CD4-positive, alpha-beta T cell treated with Interleukin-15 for 1 hour (primary cell): ENCODE measurements around the gene IQGAP3.

Experiments used
- DNase-seq: peaks from one replicate; pipeline ENCODE4 v3.0.0-alpha.2; 2020

Gene IQGAP3

DNA sequence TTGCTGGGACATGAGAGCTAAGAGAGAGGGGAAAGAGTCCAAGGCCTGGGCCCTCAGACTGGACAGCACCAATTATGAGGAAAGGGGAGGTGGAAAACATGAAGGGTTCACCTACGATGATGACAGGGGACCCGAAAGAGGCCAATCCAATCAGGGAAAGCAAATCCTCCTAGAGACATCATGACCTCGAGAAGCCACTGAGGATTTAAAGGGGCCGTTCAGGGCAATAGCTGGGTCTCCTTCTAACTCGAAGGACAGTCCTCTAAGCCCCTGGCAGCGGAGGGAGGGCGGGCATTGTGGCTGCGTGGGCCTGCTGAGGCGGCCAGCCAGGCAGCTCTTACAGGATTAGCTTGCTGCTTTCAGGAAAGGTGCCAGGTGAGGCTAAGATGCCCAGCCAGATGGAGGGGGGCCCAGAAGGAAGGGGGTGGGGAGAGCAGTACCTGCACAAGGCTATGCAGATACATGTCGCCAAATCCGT, 79.2 kb downstream of the IQGAP3 start:
- DNase-seq = no peak

DNA sequence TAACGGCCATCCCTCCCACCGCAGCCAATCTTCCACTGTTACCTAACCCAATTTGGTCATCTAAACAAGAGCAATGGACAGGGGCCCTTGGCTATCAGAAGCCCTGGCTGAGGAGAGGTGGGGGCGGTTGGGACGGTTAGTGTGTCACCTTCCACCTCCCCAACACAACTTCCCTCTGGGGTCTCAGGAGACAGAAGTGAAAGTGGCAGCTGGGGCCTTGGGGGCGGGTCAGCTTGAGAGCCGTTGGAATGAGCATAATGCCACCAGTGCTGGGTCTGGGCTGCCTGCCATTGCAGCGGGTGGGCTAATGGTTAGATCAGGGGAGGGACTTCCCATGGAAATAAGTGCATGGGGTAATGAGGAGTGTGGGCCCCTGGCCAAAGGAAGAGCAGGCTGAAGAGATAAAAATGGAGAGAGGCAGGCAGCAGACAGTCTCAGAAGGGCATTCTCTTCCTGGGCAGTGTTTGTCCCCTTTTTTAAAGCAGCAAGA, 79.7 kb downstream of the IQGAP3 start:
- DNase-seq = peak; percentile 67

- DNase-seq = no peak
Observed at GRCh38 chr1:156492013-156492590, 80.3 kb downstream of the IQGAP3 start.

GRCh38 chr1:156491151-156491949, 81.0 kb downstream of the IQGAP3 start:
- DNase-seq = no peak

DNA sequence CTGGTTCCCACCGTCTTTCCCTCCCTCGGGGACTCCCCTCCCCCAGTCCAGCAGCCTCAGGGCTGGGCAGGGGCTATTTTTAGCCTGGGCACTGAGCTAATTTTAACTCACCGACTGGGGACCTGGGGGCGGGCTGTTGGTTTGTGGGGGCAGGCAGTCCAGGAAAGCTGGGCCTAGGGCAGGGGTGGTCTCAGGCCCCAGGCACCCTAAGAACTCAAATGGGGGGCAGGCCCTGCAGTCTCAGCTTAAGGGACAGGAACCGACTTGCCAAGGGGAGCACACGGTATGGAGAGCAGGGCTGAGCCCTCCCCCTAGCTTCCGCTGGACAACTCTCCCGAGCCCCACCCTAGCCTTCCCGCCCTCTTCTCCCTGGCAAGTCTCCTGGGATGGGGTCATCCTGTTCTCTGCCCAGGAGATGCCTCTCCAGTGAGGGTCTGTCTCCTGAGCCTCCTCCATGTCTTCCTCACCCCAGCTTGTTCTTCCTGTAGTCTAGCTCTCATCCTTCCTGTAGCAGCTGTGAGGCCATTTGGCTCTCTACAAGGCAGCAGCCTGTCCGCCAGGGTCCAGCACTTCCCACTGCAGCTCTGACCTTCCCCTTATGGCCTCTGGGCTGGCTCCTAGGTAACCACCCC, 81.8 kb downstream of the IQGAP3 start:
- no peak for DNase-seq

GRCh38 chr1:156489935-156490293, 82.5 kb downstream of the IQGAP3 start:
- DNase-seq = no peak

GRCh38 chr1:156489166-156489934, 83.0 kb downstream of the IQGAP3 start:
- DNase-seq = peak; percentile 53

DNA sequence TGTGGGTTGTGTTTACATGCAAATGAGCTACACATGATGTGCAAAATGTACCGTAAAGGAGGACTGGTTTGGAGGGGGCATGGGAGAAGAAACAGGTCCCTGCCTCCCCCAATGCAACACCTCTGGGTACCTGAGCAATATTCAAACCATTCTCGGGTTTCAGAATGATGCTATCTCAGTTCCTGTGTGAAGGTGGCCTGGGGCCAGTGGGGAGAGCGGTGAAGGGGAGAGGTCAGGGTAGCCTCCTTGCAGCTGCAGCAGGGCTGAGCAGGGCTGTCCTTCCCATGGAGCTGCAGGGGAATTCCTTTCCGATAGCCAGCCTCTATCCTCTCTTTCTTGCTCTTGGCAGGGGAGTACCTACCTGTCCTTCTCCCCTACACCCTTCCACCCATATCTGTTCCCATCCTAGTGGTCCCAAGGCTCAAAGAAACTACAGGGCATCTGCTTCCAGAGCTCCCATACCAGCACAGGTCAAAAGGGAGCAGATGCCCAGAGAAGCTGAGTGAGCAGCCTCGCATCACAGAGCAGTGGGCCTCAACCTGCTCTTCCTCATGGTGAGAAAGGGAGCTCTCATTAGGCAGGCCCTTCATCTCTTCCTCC, 83.7 kb downstream of the IQGAP3 start:
- DNase-seq = no peak

DNA sequence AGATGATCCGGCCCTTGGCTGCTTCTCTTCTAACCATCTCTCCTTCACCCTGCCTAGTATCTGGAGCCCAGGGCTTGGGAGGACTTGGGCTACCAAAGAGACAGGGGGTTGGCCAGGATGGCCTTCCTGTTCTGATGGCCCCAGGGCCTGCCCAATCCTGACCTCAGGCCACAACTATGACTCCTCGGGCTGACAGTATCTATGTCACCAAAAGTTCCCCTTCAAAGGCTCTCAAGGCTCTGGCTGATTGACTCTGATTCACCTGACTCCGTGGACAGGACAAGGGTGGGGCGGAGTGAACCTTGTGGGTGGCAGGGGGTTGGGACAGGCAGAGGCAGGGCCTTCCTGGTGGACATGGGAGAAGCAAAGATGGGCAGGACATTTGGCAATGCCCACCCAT, 84.5 kb downstream of the IQGAP3 start:
- peak; percentile 44 for DNase-seq

DNA sequence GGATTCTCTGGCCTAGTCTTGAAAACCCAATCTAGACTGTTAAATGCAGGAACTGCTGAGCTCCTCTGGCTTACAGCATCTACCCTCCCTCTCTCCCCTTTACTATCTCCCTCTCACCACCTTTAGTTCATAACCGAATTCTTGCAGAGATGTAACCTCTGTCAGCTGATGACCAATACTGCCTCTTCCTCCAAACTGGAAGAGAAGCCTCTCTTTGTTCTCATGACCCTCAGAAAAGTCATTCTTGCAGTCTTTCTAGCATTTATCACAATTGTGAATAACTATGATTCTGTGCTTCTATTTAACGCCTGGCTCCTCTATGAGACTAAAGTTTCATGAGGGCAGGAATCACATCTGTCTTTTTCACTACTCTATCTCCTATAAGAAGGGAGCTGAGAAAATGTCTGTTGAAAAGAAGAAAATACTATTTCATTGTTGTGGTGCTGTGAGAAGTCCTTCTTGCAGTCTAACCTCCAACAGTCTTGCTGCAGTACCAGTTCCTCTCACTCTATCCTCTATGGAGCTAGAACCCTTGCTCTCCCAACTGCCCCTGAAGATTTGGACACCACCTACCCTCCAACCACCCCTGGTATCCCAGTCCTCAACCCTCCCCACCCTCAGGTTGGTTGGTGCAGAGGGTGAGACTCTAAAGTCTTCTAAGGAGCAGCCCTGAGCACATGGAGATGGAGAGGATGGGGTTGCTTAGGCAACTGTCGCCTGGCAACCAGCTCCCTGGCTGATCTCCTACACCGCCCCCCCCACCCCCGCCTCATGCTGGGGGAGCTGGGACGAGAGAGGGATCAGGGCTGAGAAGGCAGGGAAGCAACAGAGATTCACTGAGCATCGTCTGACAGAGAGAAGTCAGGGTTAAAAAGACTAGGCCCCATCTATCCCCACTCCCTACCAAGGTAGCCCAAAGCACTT, 85.7 kb downstream of the IQGAP3 start:
- no peak for DNase-seq

DNA sequence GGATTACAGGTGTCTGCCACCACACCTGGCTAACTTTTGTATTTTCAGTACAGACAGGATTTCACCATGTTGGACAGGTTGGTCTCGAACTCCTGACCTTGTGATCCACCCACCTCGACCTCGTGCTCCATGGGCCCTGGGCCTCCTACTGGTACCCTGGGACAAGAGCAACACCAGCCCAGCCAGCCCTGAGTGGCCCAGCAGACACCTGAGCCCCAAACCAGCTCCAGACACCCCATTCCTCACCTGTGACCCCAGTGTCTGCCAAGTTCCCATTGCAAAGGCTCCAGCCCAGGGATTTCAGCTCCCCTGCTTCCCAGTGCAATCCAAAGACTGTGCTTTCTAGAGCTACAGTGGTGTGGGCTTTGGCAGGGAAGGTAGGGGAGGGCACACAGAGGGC, 86.4 kb downstream of the IQGAP3 start:
- DNase-seq = no peak

DNA sequence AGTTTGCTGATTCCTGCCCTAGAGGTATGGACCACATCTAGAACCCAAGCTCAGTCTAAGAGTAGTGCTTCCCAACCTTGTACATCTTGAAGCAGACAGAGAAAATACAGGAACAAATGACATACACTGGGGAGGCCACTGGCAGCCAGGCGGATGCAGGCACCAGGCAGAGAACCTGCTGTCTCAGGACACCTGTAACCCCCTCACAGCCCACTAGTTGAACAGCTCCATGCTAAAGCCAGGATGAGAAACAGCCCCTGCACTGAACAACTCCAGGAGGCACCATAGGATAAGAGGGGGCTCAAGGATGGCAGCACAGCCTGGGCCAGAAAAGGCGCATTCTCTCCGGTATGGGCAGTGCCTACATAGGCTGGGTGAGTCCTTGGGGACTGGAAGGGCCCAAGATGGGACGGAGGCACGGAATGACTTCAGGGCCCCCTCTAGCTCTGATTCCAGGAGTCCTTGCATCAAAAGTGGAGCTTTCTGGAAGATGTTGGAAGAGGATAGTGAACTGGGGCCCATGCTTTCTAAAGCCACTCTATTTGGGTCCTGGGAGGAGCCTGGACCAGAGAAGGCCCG, 87.8 kb downstream of the IQGAP3 start:
- DNase-seq = no peak

DNA sequence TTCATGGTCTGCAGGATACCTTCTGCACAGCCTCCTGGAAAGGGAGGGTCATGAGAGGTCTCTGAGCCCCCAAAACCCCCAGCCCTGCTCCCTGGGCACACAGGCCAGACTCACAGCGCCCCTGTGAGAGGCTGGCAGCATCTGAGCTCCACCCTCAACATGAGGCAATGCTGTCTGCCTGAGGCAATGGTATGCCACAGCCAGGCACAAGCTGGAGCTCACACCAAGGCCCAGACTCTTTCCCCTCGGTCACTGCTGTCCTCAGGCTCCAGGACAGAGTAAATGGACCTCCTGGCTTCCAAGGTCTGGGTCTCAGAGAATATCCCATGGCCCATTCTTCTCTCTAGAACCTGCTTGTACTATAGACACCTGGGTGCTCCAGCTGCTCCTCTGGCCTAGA, 89.0 kb downstream of the IQGAP3 start:
- DNase-seq = no peak

GRCh38 chr1:156482276-156482675, 90.1 kb downstream of the IQGAP3 start:
- no peak for DNase-seq

- no peak for DNase-seq
Observed at GRCh38 chr1:156481527-156481926, 90.8 kb downstream of the IQGAP3 start.

GRCh38 chr1:156480411-156481192, 91.8 kb downstream of the IQGAP3 start:
- peak; percentile 82 for DNase-seq

GRCh38 chr1:156480016-156480370, 92.4 kb downstream of the IQGAP3 start:
- peak; percentile 32 for DNase-seq

GRCh38 chr1:156479093-156480015, 93.0 kb downstream of the IQGAP3 start:
- DNase-seq = no peak

DNA sequence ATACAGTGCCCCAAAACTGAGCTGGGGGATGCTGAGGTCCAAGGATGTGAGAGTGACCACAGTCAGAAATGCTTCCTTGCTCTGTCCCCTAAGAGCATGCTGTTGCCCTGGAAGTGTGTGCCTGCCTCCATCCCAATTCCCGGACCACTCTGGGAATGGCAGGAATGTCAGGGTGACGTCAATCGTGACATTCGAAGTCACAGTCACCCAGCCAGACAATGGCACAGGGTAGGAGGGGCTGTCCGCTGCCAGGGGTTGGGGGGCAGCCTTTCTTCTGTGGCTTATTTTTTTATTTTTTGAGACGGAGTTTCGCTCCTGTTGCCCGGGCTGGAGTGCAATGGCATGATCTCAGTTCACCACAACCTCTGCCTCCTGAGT, 94.1 kb downstream of the IQGAP3 start:
- DNase-seq = no peak
